Stimulated activated CD4-positive, alpha-beta T cell treated with anti-CD3 and anti-CD28 coated beads, TNF-alpha, amount 100 ng/mL, for 48 hours (primary cell): Measurements from ENCODE around the gene TUBA3E.
"Not testable (repeated sequence)": the region's sequence is repeated elsewhere in the genome, so short reads cannot be mapped to it uniquely, and the experiment has no call there.

Experiments used
- DNase-seq, 3 donors: peaks; one replicate each; pipeline ENCODE4 v3.0.0-alpha.2; 2020; ENCODE audit warnings: low read depth in 3 of 3

TUBA3E gene

DNA sequence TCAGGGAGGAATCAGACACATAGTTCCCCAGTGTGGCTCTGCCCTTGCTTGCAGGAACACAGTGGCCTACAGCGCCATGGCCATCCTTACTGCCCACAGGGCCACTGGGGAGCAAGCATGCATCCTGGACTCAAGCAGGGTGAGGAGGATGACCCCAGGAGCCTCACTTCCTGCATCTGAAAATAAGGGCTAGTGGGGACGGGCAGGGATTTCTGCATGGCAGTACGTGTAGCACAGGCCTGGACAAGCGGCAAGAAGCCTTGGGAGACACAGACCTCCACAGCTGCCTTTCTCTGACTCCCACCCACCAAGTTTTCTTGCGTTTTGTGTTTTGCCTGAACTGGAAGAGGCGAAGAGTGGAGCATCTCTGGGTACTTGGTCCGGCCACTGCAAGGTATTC is 35.8 kb downstream of the TUBA3E start:
- DNase-seq: not testable (repeated sequence)

DNA sequence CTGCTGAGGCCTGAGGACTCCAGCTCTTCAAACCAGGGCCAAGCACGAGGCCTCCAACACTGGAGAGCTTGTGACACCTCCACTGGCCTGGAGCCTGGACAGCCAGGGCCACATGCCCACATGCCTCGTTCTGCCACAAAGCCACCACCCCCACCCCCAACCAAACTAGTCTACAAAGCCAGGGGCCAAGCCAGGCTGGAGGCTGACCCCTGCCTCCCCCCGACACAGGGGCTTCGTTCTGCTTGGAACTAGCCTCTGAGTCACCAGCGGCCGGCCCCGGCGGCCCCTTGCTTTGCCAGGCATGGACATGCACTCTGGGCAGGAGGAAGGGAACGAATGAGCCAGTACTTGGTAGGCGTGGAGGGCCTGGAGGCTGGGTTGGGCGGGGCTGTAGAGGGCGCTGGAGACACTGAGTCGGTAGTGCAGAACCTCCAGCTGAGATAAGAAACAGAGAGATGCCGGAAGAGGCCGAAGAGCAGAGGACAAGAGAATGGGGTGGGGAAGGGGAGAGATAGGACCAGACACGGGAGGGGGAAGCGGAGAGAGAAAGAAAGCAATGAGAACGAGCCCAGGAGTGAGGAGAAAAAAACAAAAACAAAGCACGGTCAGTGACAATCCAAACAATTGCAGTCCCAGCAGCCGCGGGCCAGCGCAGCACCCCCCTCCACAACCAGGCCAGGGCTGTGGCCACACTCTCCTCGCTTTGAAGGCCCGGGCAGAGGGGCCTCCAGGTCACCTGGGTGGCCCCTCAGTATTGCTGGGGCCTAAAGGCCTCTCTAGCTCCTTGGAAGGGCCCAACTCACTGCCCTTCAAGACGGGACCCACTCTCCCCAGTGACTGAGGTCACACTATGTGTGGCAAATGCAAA is 37.2 kb downstream of the TUBA3E start:
- DNase-seq: not testable (repeated sequence)

DNA sequence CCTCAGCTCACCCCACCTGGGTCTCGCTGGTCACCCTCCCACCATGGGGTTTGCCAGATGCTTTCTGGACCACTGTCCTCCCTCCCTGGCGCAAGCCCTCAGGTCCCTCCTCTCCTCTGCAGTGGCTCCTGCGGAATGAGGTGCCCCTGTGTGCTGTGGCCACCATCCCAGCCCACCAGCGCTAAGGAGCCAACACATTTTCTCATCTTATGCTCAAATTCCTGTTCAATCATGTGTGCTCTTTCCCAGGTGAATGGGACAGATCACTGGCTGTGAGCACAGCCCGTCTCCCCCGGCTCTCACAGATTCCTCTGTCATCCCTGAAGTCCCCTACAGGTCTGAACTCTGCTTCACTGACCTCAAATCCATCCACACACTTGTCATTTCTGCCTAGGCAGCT is 38.1 kb downstream of the TUBA3E start:
- no peak for DNase-seq

DNA sequence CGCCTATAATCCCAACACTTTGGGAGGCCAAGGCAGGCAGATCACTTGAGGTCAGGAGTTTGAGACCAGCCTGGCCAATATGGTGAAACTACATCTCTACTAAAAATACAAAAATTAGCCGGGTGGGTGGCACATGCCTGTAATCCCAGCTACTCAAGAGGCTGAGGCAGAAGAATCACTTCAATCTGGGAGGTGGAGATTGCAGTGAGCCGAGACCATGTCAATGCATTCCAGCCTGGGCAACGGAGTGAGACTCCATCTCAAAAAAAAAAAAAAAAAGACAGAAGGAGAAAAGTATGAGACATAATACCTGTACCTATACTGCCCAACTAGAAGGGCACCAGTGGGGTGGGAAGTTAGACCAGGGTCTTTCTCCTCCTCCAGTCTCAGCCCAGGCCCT is 38.9 kb downstream of the TUBA3E start:
- not testable (repeated sequence) for DNase-seq

DNA sequence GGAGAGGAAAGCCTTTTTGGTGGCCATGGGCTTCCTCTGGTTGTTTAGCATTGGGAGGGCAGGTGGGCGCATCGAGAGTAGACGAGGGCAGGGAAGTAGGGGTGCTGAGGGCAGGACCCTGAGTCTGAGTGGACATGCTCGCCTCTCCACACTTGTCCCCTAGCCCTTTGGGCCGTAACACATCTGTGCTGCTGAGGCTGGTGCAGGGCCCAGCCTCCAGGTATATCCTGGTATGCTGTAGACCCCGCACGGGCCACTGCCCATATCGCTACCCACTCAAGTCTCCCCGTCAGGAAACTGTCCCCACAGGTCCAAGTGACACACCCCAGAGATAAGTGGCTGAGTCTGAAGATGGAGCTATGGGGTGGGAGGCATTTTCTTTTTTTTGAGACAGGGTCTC is 39.6 kb downstream of the TUBA3E start:
- DNase-seq: no peak

DNA sequence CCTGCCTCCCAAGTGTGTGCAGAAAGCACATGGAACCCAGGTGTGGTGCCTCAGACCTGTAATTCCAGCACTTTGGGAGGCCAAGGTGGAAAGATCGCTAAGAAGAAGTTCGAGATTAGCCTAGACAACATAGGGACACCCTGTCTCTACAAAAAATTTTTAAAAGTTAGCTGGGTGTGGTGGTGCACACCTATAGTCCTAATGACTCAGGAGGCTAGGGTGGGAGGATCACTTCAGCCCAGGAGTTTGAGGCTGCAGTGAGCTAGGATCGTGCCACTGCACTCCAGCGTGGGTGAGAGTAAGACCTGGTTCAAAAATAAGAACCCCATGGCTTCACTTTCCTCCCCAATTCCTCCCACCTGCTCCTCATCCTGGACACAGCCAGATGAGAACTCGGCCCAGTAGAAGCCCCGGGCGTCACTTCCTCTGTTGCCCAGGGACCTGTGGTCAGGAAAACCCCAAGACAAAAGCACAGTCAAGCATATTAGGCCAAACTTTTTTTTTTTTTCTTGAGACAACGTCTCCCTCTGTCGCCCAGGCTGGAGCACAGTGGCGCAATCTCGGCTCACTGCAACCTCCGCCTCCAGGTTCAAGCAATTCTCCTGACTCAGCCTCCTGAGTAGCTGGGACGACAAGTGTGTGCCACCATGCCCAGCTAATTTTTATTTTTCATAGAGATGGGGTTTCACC is 40.3 kb downstream of the TUBA3E start:
- not testable (repeated sequence) for DNase-seq

DNA sequence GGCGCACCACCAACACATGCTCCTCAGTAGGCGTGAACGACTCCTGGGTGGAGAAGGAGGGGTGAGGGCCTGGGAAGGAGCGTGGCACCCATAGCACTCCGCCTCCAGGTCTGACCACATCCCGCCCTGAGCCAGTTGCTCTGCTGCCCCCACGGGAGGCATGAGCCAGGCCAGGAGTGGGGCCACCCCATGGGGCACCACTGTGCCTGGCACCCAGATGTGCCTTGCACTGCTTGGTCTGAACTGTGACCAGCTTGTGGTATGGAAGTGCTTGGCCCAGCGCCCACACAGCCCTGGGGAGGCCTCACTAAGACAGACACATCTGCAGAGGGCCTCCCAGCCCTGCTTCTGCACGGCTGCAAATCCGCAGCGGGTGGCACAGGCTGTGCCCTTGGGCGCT is 40.9 kb downstream of the TUBA3E start:
- not testable (repeated sequence) for DNase-seq

DNA sequence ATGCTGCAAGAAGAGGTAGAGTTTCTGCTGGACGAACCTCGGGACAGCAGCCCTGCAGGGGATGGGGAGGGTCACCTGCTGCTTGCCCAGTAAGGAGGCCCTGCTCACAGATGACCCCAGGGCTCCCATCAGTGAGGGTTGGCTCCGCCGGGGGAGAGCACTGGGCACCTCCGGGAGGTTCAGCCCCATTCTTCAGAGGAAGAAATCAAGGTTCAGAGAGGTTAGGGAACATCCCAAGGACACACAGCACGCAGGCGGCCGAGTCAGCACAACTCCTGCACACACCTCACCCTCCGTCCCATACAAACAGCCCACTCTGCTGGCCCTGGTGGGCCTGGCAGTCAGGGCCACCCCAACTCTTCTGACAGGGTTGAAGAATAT is 41.6 kb downstream of the TUBA3E start:
- DNase-seq: no peak

DNA sequence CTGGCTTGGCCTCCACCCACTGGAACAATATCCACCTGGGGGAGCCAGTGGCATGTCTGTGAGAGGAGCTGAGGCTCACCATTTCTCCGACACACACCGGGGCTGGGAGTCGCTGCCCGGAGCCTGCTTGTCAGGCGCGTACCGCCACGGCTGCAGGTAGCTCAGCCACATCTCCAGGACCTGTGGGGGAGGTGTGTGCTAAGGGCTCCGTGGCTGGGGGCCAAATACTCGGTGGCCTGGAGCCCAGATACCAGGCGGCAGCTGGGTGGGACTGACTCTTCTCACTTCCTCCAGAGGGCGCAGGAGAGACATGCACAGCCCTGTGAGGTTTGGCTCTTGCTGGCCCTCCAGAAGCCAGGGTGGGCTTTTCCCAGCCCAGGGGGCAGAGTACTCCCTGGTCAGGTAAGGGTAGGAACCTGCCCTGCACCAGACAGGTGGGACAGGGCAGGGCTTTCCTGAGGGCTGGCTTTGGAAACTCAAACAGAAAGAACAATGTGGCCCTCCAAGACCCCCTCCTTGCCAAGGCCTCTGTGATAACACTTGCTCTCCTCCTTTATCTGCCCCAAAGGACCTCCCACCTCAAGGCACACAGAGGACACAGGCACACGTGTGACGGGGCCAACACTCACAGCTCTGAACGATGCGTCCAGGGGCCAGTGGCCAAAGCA is 42.1 kb downstream of the TUBA3E start:
- DNase-seq: not testable (repeated sequence)

DNA sequence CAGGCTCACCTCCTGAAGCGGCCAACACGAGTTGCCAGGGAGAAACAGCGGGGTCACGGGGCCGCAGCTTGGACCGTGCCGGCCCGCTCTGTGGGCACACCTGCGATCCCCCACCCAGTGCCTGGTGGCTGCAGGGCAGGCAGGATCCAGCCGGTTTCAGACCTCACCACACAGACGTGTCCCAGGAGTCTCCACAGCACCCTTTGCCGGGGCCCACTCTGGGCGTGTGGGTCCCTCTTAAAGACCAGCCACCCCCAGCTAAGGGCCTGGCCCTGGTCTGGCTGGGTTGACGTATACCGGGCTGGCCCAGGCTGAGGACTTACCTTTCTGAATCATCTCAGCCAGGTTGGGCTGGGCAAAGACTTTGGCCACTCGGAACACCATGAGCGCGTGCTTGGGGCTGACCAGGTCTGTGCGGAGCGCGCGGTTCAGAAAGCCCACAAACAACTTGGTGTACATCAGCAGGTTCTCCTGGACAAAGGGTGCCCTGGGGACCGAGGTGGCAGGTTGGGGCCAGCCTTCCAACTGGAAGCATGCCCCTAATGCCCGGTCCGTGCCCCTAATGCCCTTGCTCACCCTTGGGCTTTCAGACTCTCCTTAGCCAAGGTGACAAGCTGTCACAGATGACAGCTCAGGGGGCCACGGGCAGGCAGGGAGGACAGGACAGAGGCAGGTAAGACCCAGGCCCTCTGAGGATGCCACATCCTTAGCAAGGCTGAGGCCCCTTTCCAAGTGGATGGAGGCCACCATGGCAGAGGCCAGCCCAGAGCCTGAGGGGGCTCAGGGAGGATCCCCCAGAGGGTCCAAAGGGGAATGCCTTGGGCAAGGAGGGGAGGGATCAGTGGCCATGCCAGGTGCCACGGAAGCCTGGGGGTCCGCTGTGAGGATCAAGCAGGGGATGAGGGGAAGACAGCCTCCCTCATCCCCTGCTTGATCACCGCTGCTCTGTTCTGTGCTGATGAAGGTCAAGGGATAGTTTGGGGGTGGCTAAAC is 43.2 kb downstream of the TUBA3E start:
- DNase-seq: no peak

DNA sequence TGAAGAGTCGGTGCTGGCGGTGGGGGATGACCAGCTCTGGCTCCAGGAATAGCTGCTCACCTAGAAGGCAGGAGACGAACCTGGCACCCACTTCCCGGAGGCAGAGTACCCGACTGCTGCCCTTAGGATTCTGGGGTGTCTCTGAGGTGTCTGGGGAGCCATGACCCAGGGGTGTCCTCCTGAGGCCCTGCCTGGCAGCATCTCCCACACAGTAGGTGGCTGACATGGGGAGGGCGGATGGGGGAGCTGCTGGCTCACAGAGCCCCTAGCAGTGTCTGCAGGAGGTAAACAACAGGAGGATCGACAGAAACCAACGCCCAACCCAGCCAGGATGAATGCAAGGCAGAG is 43.8 kb downstream of the TUBA3E start:
- DNase-seq: not testable (repeated sequence)

DNA sequence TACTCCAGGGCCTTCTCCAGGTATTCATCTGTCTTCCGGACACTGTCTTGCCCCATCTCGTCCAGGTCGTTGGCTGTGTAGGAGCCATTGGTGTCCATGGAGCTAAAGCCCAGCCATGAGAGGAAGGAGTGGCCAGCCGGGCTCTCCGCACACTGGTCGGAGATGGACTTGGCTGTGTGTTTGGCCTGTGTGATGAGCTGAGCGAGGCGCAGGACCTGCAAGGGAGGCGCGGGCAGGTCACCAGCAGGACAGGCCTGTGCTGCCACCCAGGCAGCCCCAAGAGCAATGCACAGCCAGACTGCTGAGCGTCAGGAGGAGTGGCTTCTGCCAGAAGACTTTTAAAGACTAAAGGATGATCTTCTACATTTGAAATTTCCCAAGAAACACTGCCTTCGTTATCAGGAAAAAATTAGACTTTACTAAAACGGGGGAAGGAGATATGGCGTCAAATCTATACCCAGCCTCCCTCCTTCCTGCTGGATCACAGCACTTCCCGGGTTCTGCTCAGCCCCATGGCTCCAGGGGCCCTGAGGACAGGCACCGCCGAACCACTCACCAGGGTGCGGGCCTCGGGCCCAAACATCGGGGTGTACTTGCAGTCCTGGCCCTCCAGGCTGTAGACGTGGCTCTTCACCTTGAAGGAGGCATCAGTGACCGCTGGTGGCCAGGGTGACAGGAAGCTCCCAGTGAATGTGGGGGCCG is 44.4 kb downstream of the TUBA3E start:
- not testable (repeated sequence) for DNase-seq

DNA sequence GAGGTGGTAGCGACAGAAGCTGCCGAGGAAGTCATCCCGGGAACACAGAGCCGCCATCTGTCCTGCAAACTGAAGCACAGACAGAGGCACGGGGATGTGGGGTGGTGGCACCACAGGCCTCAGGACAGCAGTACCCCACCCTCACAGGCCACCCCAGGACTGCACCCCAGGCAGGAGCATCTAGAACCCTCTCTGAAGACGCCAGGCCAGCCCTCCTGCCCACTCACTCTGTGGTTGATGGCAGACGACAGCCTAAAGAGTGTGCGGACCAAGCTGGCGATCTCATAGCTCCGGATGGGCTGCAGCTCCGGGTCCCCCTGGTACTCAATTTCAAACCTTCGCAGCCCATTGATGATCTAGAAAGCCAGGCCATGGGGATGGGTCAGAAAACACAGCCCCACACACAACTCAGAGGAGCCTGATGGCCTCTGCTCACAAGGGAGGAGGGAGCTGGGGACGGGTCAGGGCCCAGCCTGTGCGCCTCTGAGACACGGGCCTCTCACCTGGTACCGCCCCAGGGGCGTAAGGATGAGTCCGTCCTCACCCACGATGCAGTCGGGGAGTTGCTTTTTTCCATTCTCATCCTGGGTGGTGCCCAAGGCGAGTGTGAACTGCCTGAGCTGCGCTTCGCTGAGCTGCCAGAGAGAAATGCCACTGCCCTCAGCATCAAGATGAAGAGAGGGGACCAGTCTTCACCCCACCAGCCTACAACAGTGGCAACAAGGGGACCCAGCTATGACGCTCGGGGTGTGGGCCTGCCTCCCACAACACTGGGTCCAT is 45.2 kb downstream of the TUBA3E start:
- DNase-seq: no peak

DNA sequence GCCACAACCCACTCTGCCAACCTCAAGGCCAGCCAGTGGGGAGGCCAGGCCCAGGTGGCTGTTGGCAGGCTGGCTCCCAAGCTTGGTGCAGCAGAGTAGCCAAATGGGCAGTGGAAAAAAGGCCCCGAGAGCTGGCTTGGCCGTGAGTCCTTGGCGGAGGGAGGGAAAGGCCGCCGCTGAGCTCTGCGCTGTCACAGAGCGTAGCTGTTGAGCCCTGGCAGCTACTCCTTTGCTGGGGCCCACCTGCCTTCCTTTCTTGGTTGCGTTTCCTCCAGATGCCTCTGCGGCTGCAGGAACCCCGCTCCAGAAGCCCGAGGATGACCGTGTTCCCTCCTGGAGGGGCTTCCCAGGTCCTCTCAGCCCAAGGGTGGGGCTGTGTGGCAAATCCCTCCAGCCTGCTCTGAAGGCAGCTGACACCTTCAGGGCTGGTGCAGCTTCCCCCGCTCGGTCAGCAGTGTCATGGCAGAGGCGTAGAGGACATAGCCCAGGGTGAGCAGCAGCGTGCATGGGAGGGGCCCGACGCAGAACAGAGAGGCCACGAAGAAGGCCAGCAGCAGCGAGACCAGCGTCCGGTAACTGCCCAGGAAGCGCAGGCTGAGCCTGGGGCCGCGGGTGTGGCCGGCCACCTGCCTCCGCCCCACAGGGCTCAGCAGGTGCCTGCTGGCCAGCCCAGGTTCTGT is 46.0 kb downstream of the TUBA3E start:
- not testable (repeated sequence) for DNase-seq

DNA sequence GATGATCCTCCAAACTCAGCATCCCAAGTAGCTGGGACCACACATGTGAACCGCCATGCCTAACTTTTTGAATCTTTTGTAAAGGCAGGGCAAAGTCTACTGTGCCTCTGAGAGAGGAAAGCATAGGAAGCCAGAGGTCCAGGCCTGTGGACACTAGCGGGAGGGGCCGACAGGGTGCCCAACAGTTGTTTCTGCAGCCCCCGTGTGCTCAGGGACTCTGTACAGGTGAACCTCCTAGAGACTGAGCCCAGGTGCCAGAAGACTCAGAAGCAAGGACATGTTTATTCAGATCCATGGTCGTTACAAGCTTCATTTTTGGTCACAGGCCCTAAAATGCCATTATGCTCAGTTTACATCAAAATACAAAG is 47.1 kb downstream of the TUBA3E start:
- not testable (repeated sequence) for DNase-seq

DNA sequence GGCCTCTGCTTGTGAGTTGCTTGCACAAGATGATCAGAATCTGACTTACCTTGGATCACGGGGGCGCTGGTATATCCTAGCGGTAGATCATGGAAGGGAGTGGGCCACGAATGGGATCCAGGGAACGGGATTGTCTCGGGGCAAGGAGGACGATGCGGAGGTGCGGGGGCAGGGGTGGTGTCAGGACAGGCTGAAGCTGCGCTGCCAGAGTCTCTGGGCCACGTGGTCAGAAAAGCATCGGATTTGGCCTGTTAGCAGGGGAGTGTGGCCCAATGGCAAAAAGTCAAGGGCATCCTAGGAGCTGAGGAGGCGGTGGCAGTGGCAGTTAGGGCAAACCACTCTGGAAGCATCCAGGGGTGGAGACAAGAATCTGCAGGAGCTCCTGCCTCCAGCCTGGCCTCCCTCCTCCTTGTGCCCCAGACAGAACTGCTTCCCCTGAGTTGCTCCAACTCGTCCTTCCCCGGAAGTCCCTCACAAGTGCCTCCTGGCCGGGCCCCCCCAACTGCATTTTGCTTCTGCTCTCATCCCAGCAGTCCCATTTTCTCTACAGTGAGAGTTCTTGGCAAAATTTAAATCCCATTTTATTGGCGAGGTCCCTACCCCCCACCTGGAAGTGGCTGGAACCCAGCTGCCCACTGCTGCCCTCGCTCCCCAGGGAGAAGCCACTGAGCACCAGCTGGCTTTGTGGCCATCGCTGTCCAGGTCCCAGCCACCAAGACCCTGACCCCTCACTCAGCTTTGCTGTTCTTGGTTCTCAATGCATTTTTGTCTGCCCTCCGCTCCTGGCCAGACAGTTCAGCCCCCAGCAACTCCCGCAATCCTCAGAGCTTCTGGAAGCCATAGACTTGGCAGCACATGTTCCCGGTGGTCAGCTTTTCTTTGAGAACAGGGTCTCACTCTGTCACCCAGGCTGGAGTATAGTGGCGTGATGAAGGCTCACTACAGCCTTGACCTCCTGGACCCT is 47.8 kb downstream of the TUBA3E start:
- no peak for DNase-seq

DNA sequence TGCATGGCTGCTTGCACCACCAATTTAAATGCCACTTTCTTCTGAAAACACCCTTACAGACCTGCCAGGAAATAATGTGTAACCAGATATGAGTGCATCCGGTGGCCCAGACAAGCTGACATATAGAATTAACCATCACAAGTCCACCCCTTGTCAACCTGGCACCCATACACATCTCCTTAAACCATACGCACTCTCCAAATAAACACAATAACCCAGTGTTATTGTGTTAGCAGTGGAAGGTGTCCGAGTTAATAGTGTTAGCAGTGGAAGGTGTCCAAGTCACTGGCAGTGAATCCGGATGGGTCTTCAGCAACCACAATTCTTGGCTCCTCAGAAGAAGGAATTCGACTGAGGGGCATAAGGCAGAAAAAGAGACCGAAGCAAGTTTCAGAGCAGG is 49.7 kb downstream of the TUBA3E start:
- DNase-seq: not testable (repeated sequence)

DNA sequence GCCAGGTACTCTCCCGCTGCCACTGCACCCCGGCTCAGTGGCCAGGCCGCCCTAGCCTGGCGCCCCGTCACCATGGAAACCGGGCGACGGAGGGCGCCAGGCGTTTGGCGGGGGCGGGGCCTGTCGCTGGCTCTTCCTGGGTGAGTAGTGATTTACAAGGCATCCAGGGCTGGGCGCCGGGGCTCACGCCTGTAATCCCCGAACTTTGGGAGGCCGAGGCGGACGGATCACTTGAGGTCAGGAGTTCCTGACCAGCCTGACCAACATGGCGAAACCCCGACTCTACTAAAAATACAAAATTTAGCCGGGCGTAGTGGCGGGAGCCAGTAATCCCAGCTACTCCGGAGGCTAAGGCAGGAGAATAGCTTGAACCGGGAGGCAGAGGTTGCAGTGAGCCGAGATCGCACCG is 53.2 kb downstream of the TUBA3E start, which contains the start of gene CCDC74B:
Gene CCDC74B, minus strand, starts transcription at position 107 of the 409 bp plus-strand sequence. CDS start 116 bp downstream, outside the sequence.
- peak; percentile 18 to 59 (median 38) for DNase-seq
